VCaP (cell line): ENCODE measurements around the gene AKT3.

Experiments
- H3K27ac ChIP-seq: fragments of 450-650 bp; 2 replicates; pipeline ENCODE4 v1.5.1; 2017
- TF ChIP-seq, protein P1 (sequence below): fragments of 450-650 bp; conservative IDR thresholded peaks from 2 replicates; pipeline ENCODE4 v1.5.1; 2017; ENCODE audit warnings: mild to moderate bottlenecking, moderate library complexity

The AKT3 gene

DNA sequence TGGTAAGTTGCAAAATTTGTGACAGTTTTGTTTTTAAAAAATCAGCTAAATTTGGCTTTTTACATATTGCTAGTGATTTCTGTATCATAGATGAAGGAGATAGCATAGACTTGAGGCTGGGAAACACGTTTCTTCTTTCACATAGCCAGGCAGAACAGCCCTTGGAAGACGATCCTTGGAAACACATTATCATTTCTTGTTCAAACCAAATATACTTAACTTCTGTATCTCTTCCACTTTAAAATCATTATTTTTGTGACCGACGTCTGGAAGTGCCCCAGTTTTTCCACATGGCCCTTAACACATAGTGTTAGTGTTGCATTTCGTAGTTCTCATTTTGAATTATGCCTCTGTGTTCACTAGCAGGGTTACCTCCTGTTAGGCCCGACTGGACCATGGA lies 400.7 kb downstream of the AKT3 start:
- H3K27ac ChIP-seq = no peak overlapping the region
- TF ChIP-seq, protein P1, sequence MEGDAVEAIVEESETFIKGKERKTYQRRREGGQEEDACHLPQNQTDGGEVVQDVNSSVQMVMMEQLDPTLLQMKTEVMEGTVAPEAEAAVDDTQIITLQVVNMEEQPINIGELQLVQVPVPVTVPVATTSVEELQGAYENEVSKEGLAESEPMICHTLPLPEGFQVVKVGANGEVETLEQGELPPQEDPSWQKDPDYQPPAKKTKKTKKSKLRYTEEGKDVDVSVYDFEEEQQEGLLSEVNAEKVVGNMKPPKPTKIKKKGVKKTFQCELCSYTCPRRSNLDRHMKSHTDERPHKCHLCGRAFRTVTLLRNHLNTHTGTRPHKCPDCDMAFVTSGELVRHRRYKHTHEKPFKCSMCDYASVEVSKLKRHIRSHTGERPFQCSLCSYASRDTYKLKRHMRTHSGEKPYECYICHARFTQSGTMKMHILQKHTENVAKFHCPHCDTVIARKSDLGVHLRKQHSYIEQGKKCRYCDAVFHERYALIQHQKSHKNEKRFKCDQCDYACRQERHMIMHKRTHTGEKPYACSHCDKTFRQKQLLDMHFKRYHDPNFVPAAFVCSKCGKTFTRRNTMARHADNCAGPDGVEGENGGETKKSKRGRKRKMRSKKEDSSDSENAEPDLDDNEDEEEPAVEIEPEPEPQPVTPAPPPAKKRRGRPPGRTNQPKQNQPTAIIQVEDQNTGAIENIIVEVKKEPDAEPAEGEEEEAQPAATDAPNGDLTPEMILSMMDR = no peak

DNA sequence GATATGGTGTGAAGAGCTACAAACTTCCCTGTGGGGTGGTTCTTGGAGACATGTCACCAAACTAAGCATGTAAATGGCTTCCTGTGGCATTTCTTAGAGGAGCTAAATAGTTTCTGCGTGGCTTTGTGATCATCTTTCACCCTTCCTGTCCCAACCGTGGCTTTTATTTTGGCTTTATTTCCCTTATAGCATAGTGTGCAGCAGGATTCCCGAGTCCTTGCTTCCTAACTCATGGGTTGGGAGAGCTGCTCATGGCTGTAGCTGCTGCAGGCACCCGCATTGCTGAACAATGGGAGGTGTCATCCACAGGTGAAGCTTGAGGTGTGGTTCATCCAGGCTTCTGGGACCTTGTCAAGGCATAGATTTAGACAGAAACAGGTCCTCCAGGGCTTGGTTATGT lies 402.2 kb downstream of the AKT3 start:
- H3K27ac ChIP-seq = no peak overlapping the region
- TF ChIP-seq, protein P1 = no peak

DNA sequence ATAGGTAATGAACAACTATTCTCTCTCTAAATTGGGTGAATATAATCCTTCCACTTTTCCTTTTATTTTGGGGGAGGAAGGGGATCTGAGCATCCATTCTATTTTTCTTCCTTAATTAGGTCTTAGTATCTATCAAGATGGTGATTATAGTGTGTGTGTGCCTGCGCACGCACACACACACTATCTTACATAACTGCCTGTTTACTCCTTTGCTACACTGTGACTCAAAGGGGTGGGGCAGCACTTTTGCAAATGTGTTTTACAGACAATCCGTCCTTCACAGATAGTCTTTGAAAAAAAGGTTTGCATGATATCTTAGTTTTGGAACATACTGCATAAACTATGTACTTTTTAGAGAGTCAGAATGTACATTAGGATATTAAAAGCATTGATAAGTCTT lies 402.7 kb downstream of the AKT3 start:
- TF ChIP-seq, protein P1 = no peak
- H3K27ac ChIP-seq = no peak overlapping the region

DNA sequence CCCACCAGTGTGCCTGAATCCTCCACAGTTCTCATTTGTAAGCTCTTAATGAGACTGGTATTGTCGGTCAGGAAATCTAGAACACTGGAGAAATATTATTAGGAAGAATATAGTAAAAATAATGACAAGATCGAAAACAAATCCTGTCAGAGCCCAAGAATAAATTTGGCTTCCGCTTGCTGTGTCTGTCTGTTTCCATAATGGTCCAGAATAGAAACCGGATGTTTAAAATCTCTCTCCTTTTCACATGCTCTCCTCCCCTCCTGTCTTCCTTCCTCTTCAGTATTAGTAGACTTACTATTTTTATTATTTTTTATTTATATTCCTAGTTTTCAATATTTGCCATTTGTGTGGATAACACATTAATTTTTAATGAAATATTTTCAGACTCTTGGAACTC lies 406.5 kb downstream of the AKT3 start:
- no peak overlapping the region for H3K27ac ChIP-seq
- TF ChIP-seq, protein P1 = no peak

DNA sequence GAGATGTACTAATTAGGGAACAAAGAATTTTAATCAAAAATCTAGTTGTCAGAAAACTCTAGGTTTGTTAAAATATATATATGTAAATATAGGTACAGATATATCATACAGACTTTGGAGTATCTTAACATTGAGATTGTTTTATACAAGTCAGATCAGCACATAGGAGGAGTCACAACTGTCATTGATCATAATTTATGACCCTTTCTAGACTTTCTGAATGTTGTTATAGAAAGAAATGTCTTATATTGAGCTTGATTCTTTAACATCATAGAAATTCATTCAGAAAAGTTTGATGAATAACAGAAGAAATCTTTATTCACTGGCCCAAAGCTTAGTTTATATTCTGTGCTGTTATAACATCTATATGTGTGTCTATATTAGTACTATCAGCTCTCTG lies 408.4 kb downstream of the AKT3 start:
- H3K27ac ChIP-seq = no peak overlapping the region
- TF ChIP-seq, protein P1 = no peak

DNA sequence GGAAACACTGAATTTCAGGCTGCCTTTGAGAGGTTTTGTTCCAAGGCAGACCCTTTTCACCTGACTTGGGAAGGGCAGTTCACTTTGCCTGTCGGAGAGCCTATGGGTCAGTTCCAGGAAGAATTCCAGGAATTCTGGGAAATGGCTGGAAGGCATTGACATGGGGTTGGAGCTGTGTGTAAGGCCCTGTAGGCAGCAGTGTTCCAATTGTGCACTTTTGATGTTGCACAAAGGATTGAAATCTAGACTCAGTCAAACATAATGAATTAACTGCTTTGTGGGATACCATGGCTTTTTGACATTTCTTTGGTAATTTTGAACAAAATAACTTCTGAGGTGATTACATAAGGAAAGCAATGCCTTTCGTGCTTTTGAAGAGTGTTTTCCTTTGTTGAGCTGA lies 409.6 kb downstream of the AKT3 start:
- peak overlapping the region; percentile 38; the same call in 1 of the 2 replicates for H3K27ac ChIP-seq
- TF ChIP-seq, protein P1 = no peak

DNA sequence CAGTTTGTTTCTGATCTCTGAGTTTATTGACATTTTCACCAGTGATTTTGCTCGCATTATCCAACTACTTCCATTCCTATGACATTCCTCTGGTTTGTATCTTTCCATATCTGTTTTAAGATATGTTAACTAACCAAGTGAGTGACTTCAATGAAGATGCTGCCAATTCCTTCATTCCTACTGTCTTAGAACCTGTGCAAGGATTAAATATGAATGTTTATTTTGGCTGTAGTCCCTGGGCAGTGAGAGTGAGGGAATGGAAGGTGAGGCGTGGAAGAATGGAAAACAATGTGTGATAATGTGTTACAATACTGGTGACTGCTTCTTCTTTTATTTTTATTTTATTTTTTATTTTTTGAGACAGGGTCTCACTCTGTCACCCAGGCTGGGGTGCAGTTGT lies 411.2 kb downstream of the AKT3 start:
- TF ChIP-seq, protein P1 = no peak
- H3K27ac ChIP-seq = peak overlapping the region; percentile 46
